ENCODE data around the gene NME2.

The NME2 gene

GRCh38 chr17:51166198-51166986 lies at the start of gene NME2:
Gene NME2, plus strand, starts transcription at chr17:51166411. Its CDS starts 420 bp downstream, at chr17:51166831.
- peak; percentile 91 for DNase-seq (ENCODE audit: low read depth)
- peak within 1 kb of the TSS; percentile 99 for H3K4me3 ChIP-seq (ENCODE audit: low read depth, low read length)
- TF ChIP-seq, protein P1, sequence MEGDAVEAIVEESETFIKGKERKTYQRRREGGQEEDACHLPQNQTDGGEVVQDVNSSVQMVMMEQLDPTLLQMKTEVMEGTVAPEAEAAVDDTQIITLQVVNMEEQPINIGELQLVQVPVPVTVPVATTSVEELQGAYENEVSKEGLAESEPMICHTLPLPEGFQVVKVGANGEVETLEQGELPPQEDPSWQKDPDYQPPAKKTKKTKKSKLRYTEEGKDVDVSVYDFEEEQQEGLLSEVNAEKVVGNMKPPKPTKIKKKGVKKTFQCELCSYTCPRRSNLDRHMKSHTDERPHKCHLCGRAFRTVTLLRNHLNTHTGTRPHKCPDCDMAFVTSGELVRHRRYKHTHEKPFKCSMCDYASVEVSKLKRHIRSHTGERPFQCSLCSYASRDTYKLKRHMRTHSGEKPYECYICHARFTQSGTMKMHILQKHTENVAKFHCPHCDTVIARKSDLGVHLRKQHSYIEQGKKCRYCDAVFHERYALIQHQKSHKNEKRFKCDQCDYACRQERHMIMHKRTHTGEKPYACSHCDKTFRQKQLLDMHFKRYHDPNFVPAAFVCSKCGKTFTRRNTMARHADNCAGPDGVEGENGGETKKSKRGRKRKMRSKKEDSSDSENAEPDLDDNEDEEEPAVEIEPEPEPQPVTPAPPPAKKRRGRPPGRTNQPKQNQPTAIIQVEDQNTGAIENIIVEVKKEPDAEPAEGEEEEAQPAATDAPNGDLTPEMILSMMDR (IDR thresholded peaks at IDR 0.05; ENCODE audit: insufficient read depth, low read depth, low read length, missing control alignments) = no peak

DNA sequence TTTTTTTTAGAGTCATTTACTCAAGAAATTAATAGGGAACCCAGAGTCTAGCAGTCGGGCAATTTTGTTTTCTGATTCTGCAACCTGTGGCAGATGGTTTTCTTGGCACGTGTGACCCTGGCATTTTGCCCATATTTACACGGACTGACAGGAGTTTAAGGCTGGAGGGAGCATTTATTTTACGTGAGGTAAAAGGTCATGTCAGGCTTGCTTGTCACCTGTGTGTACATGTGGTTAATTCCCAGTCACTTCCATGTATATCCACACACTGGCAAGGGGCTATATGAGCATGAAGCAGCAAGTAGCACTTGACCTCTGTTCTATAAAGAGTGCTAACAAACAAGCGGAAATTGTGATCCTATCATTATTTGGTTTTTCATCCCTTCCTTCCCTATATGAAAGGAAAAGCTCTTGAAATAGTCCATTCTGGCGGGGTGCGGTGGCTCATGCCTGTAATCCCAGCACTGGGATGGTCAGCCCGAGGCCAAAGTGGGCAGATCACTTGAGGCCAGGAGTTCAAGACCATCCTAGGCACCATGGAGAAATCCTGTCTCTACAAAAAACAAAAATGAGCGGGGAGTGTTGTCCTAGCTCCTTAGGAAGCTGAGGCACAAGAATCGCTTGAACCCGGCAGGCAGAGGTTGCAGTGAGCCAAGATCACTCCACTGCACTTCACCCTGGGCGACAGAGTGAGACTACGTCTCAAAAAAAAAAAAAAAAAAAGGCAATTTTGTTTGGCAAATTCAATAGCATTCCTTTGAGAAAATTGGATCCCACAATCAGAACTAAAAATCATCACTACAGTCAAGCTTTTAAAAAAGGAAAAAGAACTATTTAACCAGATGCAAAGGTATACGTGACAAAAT lies 47.6 kb upstream of the NME2 start:
- DNase-seq (ENCODE audit: low read depth) = peak; percentile 17
- H3K4me3 ChIP-seq (ENCODE audit: low read depth, low read length) = peak overlapping the region; percentile 86
- TF ChIP-seq, protein P1 (IDR thresholded peaks at IDR 0.05; ENCODE audit: insufficient read depth, low read depth, low read length, missing control alignments) = no peak

DNA sequence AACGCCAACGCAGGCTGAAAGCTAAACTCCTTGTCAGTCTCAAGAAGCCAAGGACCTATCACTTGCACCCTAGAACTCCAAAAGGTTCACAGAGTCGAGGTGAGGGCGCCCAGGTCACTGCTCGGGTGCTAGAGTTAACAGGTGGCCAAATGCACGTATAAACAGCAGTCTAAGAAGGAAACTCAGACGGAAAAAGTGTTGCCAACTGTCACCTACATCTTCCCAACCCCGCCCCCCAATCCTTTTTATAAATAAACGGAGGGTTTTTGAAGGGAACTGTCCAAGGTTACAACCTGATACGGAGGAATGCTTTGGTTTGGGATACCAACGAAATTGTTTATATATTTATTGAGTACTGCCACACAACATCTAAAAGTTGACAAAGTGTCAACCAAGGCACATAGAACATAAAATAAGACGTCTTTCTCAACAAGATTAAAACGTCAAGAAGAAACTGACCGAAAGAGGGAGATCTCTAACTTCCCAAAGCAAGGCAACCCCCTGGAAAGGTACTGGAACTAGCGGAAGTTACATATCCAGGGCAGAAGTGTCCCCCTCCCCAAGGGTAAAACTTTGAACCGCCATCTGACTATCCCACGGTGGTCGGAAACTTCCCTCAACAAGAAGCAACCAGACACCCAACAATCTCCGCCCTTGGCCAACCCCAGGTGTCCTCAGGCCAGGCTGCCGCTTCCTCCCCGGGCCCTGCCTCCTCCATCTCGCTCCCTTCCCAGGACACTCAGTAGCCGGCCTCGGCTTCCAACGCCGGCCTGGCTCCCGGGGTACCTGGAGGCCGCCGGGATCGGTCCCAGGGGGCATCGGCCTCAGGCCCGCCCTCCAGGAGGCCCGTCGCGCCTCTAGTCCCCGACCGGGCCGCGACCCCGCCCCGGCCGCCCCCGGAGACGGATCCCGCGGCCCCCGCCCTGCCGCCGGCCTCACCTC lies 46.5 kb upstream of the NME2 start:
- DNase-seq (ENCODE audit: low read depth) = peak; percentile 61

DNA sequence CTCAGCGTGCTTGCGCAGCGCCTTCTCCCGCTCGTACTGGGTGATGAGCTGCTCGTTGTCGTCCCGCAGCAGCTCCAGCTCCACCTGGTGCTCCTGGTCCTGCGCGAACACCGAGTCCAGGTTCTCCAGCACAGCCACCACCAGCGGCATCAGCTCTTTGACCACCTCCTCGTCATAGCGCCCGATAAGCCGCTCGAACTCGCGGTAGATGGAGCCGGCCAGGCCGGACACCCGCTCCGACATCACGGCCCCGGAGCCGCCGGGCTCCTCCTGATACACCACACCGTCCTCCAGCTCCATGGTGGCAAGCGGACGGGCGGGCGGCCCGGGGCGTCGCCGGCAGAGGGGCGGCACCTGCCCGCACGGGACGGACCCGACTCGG lies 45.9 kb upstream of the NME2 start:
- TF ChIP-seq, protein P1 (IDR thresholded peaks at IDR 0.05; ENCODE audit: insufficient read depth, low read depth, low read length, missing control alignments) = no peak
- peak; percentile 58 for DNase-seq (ENCODE audit: low read depth)
- peak overlapping the region; percentile 86 for H3K4me3 ChIP-seq (ENCODE audit: low read depth, low read length)

More for the DNA sequence above, 46.5 kb upstream of the NME2 start:
- peak overlapping the region; percentile 86 for H3K4me3 ChIP-seq (ENCODE audit: low read depth, low read length)
- TF ChIP-seq, protein P1 (IDR thresholded peaks at IDR 0.05; ENCODE audit: insufficient read depth, low read depth, low read length, missing control alignments) = no peak

DNA sequence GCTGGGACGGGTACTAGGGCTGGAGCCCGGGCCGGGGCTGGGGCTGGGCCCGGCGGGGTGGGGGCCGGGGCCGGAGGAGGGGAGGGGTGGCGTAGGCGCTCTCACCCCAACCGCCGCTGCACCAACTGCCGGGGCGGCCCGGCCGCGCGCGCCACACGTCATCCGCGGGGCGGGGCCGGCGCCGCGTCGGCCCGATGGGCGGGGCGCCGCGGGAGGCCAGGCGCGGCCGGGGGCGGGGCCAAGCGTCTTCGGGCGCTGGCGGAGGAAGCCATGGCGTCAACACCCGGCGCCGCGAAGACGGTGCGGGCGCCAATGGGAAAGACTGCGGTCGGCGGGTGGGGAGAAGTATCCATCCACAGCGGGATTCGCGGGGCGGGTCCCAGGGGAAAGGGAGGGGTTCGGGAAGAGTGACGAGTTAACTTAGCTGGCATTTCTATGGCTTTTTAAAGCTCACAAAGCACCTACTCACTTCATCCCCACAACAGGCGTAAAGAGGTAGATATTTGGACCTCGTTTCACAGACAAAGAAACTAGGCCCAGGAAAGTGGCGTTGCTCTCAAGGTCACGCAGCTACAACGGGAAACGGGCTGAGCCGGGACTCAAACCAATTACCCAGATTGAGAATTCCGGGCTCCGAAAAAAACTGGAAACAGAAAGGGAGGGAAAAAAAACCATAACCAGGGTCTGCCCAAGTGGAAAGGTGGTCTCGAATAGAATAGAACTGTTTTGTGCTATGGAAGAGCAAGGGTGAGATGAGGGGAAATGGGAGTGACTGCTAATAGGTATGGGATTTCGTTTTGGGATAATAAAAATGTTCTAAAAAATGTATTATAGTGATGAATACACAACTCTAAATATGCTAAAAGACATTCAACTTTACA lies 45.2 kb upstream of the NME2 start, which contains the start of gene SPAG9:
Gene SPAG9, minus strand, starts transcription at position 130 of the 881 bp plus-strand sequence. CDS start 212 bp downstream, outside the sequence.
- TF ChIP-seq, protein P1 (IDR thresholded peaks at IDR 0.05; ENCODE audit: insufficient read depth, low read depth, low read length, missing control alignments) = no peak
- peak; percentile 95 for DNase-seq (ENCODE audit: low read depth)
- peak within 1 kb of the TSS; percentile 86 for H3K4me3 ChIP-seq (ENCODE audit: low read depth, low read length)

Data from GM12865 (cell line).